Liver (tissue), 2 donors: ENCODE measurements around the gene RIOX2.

Experiments used
- FOXA1 ChIP-seq: IDR thresholded peaks from 2 replicates; pipeline ENCODE4 v1.6.1; 2016; ENCODE audit warnings: antibody characterized with exemption
- TAF1 ChIP-seq: conservative IDR thresholded peaks from 2 replicates; pipeline ENCODE4 v1.6.1; 2016; ENCODE audit warnings: antibody characterized with exemption, mild to moderate bottlenecking
- TF ChIP-seq, protein P1 (sequence below): IDR thresholded peaks from 2 replicates; pipeline ENCODE4 v1.6.1; 2016; ENCODE audit warnings: antibody characterized with exemption
- donor health status: healthy.

DNA sequence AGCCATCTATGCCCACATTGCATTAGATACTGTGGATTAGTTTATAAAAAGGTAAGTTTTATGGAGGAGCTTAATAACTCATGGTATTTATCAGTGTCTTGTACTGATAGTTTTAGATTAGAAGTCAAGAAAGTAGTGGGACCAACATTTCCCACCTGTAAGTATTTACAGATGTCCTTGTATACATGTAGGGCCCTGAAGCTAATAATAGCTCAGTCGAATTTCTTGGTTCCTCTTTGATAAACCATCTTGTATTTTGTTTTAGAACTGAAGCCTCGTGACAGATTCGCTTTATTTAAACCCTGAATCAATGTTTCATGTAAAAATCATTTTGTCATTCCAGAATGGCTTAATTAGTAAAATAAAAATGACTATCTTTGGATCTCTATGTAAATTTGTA is 77.0 kb downstream of the RIOX2 start:
- no peak for TF ChIP-seq TAF1
- TF ChIP-seq FOXA1: no peak
- TF ChIP-seq, protein P1, sequence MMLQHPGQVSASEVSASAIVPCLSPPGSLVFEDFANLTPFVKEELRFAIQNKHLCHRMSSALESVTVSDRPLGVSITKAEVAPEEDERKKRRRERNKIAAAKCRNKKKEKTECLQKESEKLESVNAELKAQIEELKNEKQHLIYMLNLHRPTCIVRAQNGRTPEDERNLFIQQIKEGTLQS: no peak
